ENCODE measurements around the gene CSK.

- TF ChIP-seq CTCF (IDR thresholded peaks at IDR 0.05) (no peak), EZH2 (IDR thresholded peaks at IDR 0.05; ENCODE audit: borderline replicate concordance, insufficient read depth, low read depth, low read length, poor library complexity, severe bottlenecking) (no peak)
These were observed 47.6 kb downstream of the CSK start for GRCh38 chr15:74829486-74829885.

All from B cell (primary cell).